ENCODE data around the gene DDIT3. TPM values are rescaled to one million over a fixed set of nuclear protein-coding genes. Genes with fewer than 3 reads are reported as not detected.

Gene DDIT3
- 35.6 and 39.5 TPM in 2 replicates for total RNA-seq
- 35.4 TPM for total RNA-seq (2013)
- 159 and 306 TPM in 2 replicates for polyA plus RNA-seq
- 37.4 and 98.2 TPM in 2 replicates for polyA minus RNA-seq

- peaks cover 42 to 53% of the 10 kb centered on the region in 2 donors for H3K4me1 ChIP-seq (ENCODE audit: control insufficient read depth in 2 of 2, insufficient read depth in 2 of 2, low read length in 2 of 2)
- intact Hi-C loops (cut with micrococcal nuclease) = loop anchor here (1.0 to 10.0 kb wide), 10 partner anchors 33 to 1203 kb away; partner anchors contain the start of genes BAZ2A, CDK4, CNPY2 and CTDSP2
- WGBS (ENCODE audit: insufficient coverage) = under 1% methylated on average over 27 of the region's 52 CpGs
- H3K27me3 ChIP-seq (replicated peaks in 1 of 4; ENCODE audit: control extremely low read depth in 1 of 4, control insufficient read depth in 3 of 4, insufficient read depth in 4 of 4, low read length in 3 of 4) = no peaks in the 10 kb centered on the region
- peak; percentile 75 for ATAC-seq (ENCODE audit: low read depth)
- DNase-seq = peak; percentile 100
- peaks cover 12 to 32% of the 10 kb centered on the region in 2 experiments for H3K36me3 ChIP-seq (replicated peaks in 1 of 2; ENCODE audit: control extremely low read depth in 1 of 2, control insufficient read depth in 1 of 2, extremely low read depth in 1 of 2, insufficient read depth in 2 of 2, low read length in 1 of 2)
- H4K20me1 ChIP-seq (ENCODE audit: control insufficient read depth, insufficient read depth, low read length, poor library complexity, severe bottlenecking) = peaks cover 27% of the 10 kb centered on the region
- H3K4me3 ChIP-seq (ENCODE audit: control extremely low read depth in 1 of 5, extremely low read depth in 1 of 5, insufficient read depth in 1 of 5, low read depth in 2 of 5, low read length in 4 of 5) = peak within 1 kb of the TSS; percentile 97 to 100 (median 98)
- H2AFZ ChIP-seq (ENCODE audit: insufficient read depth, low read depth, low read length, poor library complexity, severe bottlenecking) = peak within 1 kb of the TSS; percentile 31
- peaks cover 34% of the 10 kb centered on the region for H3K79me2 ChIP-seq (ENCODE audit: control insufficient read depth, insufficient read depth, low read length)
- no peaks in the 10 kb centered on the region for H3K27me3 Mint-ChIP-seq
- H3K9ac ChIP-seq (ENCODE audit: low read length) = peak within 1 kb of the TSS; percentile 100
- H3K4me3 Mint-ChIP-seq = peak within 1 kb of the TSS; percentile 99
- POLR2A ChIA-PET = interaction anchor here (0.6 to 2.1 kb wide), 6 partner anchors 27 to 392 kb away, joined by 3 to 11 read pairs (median 7); partner anchors contain the start of genes ARHGAP9 and DCTN2
- H3K4me2 ChIP-seq (replicated peaks; ENCODE audit: low read depth, low read length, poor library complexity, severe bottlenecking) = peak within 1 kb of the TSS; percentile 98
- H3K9me3 Mint-ChIP-seq (ENCODE audit: insufficient read depth) = no peaks in the 10 kb centered on the region
- CTCF ChIA-PET = interaction anchor here (0.6 to 1.8 kb wide), 5 partner anchors 43 to 113 kb away, joined by 3 to 7 read pairs (median 3); partner anchors contain the start of genes B4GALNT1 and GLI1
- no peak for TF ChIP-seq CTCF (IDR thresholded peaks at IDR 0.05)
- peaks cover 57% of the 10 kb centered on the region for H3K4me1 Mint-ChIP-seq
- peak within 1 kb of the TSS; percentile 100 for H3K27ac Mint-ChIP-seq
- peak within 1 kb of the TSS; percentile 98 to 100 for H3K27ac ChIP-seq (ENCODE audit: low read length in 2 of 2)
- H3K9me3 ChIP-seq (ENCODE audit: control extremely low read depth in 1 of 3, control insufficient read depth in 2 of 3, insufficient read depth in 1 of 3, low read length in 2 of 3) = no peaks in the 10 kb centered on the region
Observed at GRCh38 chr12:57520053-57520818, at the start of gene DDIT3. Gene DDIT3 (minus strand): TSS chr12:57520514. CDS start chr12:57517406, 3,108 bp downstream.

GRCh38 chr12:57569858-57570257 lies 49.5 kb upstream of the DDIT3 start:
- H3K79me2 ChIP-seq (ENCODE audit: control insufficient read depth, insufficient read depth, low read length) = no peaks in the 10 kb centered on the region
- Mint-ChIP-seq H3K9me3 (ENCODE audit: insufficient read depth) (no peaks in the 10 kb centered on the region), H3K27ac (no peak overlapping the region), H3K4me3 (no peak overlapping the region), H3K27me3 (peaks cover 18% of the 10 kb centered on the region), H3K4me1 (no peaks in the 10 kb centered on the region)
- CTCF ChIA-PET = no interaction called here
- no peaks in the 10 kb centered on the region for H3K36me3 ChIP-seq (replicated peaks in 1 of 2; ENCODE audit: control extremely low read depth in 1 of 2, control insufficient read depth in 1 of 2, extremely low read depth in 1 of 2, insufficient read depth in 2 of 2, low read length in 1 of 2)
- H3K27me3 ChIP-seq (replicated peaks in 1 of 4; ENCODE audit: control extremely low read depth in 1 of 4, control insufficient read depth in 3 of 4, insufficient read depth in 4 of 4, low read length in 3 of 4) = no peaks in the 10 kb centered on the region
- H3K27ac ChIP-seq (ENCODE audit: low read length in 2 of 2) = no peak overlapping the region
- POLR2A ChIA-PET = no interaction called here
- ATAC-seq (ENCODE audit: low read depth) (no peak), DNase-seq (no peak)
- no peak overlapping the region for H3K4me3 ChIP-seq (ENCODE audit: control extremely low read depth in 1 of 5, extremely low read depth in 1 of 5, insufficient read depth in 1 of 5, low read depth in 2 of 5, low read length in 4 of 5)
- H3K4me2 ChIP-seq (replicated peaks; ENCODE audit: low read depth, low read length, poor library complexity, severe bottlenecking) = no peak overlapping the region
- no peak overlapping the region for H2AFZ ChIP-seq (ENCODE audit: insufficient read depth, low read depth, low read length, poor library complexity, severe bottlenecking)
- H3K9ac ChIP-seq (ENCODE audit: low read length) = no peak overlapping the region
- WGBS (ENCODE audit: insufficient coverage) = 97% methylated on average over 16 of the region's 18 CpGs
- H3K9me3 ChIP-seq (ENCODE audit: control extremely low read depth in 1 of 3, control insufficient read depth in 2 of 3, insufficient read depth in 1 of 3, low read length in 2 of 3) = no peaks in the 10 kb centered on the region
- TF ChIP-seq CTCF (IDR thresholded peaks at IDR 0.05) (no peak), EZH2 (IDR thresholded peaks at IDR 0.05; ENCODE audit: borderline replicate concordance, insufficient read depth, low read depth, low read length, poor library complexity, severe bottlenecking) (no peak)
- no peaks in the 10 kb centered on the region for H3K4me1 ChIP-seq (ENCODE audit: control insufficient read depth in 2 of 2, insufficient read depth in 2 of 2, low read length in 2 of 2)
- intact Hi-C loops (cut with micrococcal nuclease) = no loop called here
- H4K20me1 ChIP-seq (ENCODE audit: control insufficient read depth, insufficient read depth, low read length, poor library complexity, severe bottlenecking) = no peaks in the 10 kb centered on the region

Data from B cell (primary cell).